Natural killer cell treated with Interleukin-12 subunit alpha and Interleukin-12 subunit beta and Interleukin-15 and Interleukin-18, amount 100 ng/mL, for 72 hours (primary cell): ENCODE data around the gene TCF19. TPM values are rescaled to one million over a fixed set of nuclear protein-coding genes. Genes with fewer than 3 reads are reported as not detected.

Experiments used
- ATAC-seq, 2 donors: fragments of 150-1000 bp; cut with Tn5 transposase in 1 of 2; sonication (Bioruptor Pico), chemical (Tn5 transposase) in 1 of 2; 2 replicates each; pipeline ENCODE4 v1.10.0; 2021
- DNase-seq: peaks from one replicate; pipeline ENCODE4 v3.0.0; 2022; ENCODE audit warnings: low spot score
- H3K27ac Mint-ChIP-seq, 2 donors: 1 replicate in 1 of 2; 2 replicates in 1 of 2; pipeline ENCODE4 v1.8.0; 2022; ENCODE audit warnings: mixed read lengths in 2 of 2, mild to moderate bottlenecking in 1 of 2, moderate library complexity in 1 of 2
- H3K27me3 Mint-ChIP-seq, 2 donors: 1 replicate in 1 of 2; 2 replicates in 1 of 2; pipeline ENCODE4 v1.8.0; 2022; ENCODE audit warnings: mixed read lengths in 2 of 2
- H3K36me3 Mint-ChIP-seq: one replicate; pipeline ENCODE4 v1.8.0; 2022; ENCODE audit warnings: mixed read lengths
- H3K4me1 Mint-ChIP-seq, 2 donors: 1 replicate in 1 of 2; 2 replicates in 1 of 2; pipeline ENCODE4 v1.8.0; 2022; ENCODE audit warnings: low read depth in 2 of 2, mixed read lengths in 2 of 2, mild to moderate bottlenecking in 1 of 2
- H3K4me3 Mint-ChIP-seq: one replicate; pipeline ENCODE4 v1.8.0; 2022; ENCODE audit warnings: mixed read lengths
- H3K9me3 Mint-ChIP-seq: 2 replicates; pipeline ENCODE4 v1.8.0; 2022; ENCODE audit warnings: mixed read lengths
- total RNA-seq, 2 donors: library from RNA; stranded (reverse); gene quantifications; one replicate each; pipeline ENCODE4 v1.2.3, GENCODE V29; 2022

The TCF19 gene
- total RNA-seq, 2 donors from 2014 or later = 59.0 to 96.5 TPM

GRCh38 chr6:31204751-31205145, 46.4 kb downstream of the TCF19 start:
- Mint-ChIP-seq H3K27ac (peak overlapping the region; percentile 97 to 99), H3K4me3 (peak overlapping the region; percentile 86), H3K9me3 (no peaks in the 10 kb centered on the region), H3K4me1 (peaks cover 38 to 53% of the 10 kb centered on the region in 2 donors), H3K36me3 (no peaks in the 10 kb centered on the region), H3K27me3 (no peaks in the 10 kb centered on the region)
- DNase-seq = no peak
- ATAC-seq = no peak

GRCh38 chr6:31205638-31206037, 47.2 kb downstream of the TCF19 start:
- Mint-ChIP-seq H3K27me3 (no peaks in the 10 kb centered on the region), H3K27ac (peak overlapping the region; percentile 64 to 83), H3K9me3 (no peaks in the 10 kb centered on the region), H3K4me1 (peaks cover 35 to 48% of the 10 kb centered on the region in 2 donors), H3K36me3 (no peaks in the 10 kb centered on the region), H3K4me3 (peak overlapping the region; percentile 68)
- DNase-seq (no peak), ATAC-seq (no peak)

- DNase-seq (no peak), ATAC-seq (no peak)
- Mint-ChIP-seq H3K27ac (no peak overlapping the region), H3K36me3 (no peaks in the 10 kb centered on the region), H3K4me3 (no peak overlapping the region), H3K27me3 (peaks cover 0 to 4% of the 10 kb centered on the region in 2 donors), H3K4me1 (peaks cover 17 to 26% of the 10 kb centered on the region in 2 donors), H3K9me3 (no peaks in the 10 kb centered on the region)
Observed at GRCh38 chr6:31208506-31208905, 50.1 kb downstream of the TCF19 start.

- H3K4me1 Mint-ChIP-seq = peaks cover 10 to 20% of the 10 kb centered on the region in 2 donors
- ATAC-seq (no peak), DNase-seq (no peak)
- no peak overlapping the region for H3K4me3 Mint-ChIP-seq
- H3K36me3 Mint-ChIP-seq = no peaks in the 10 kb centered on the region
- peaks cover 0 to 4% of the 10 kb centered on the region in 2 donors for H3K27me3 Mint-ChIP-seq
- no peaks in the 10 kb centered on the region for H3K9me3 Mint-ChIP-seq
- H3K27ac Mint-ChIP-seq = no peak overlapping the region
Observed at GRCh38 chr6:31209137-31209536, 50.7 kb downstream of the TCF19 start.

- Mint-ChIP-seq H3K36me3 (no peaks in the 10 kb centered on the region), H3K27ac (no peak overlapping the region), H3K4me3 (no peak overlapping the region), H3K9me3 (no peaks in the 10 kb centered on the region), H3K27me3 (peaks cover 0 to 4% of the 10 kb centered on the region in 2 donors), H3K4me1 (peaks cover 5 to 12% of the 10 kb centered on the region in 2 donors)
- ATAC-seq (no peak), DNase-seq (no peak)
Observed at GRCh38 chr6:31210123-31210522, 51.7 kb downstream of the TCF19 start.

- no peak overlapping the region for H3K27ac Mint-ChIP-seq
- DNase-seq (no peak), ATAC-seq (no peak)
- no peaks in the 10 kb centered on the region for H3K9me3 Mint-ChIP-seq
- peaks cover 0 to 4% of the 10 kb centered on the region in 2 donors for H3K27me3 Mint-ChIP-seq
- no peaks in the 10 kb centered on the region for H3K36me3 Mint-ChIP-seq
- H3K4me1 Mint-ChIP-seq = peaks cover under 1 to 8% of the 10 kb centered on the region in 2 donors
- no peak overlapping the region for H3K4me3 Mint-ChIP-seq
Observed at GRCh38 chr6:31210741-31211532, 52.5 kb downstream of the TCF19 start.

Other genes starting within 250 kb of the TCF19 start
- 10 to 100 TPM; 47.2 to 90.5 TPM for gene VARS2, start 244.4 kb upstream of the TCF19 start, total RNA-seq
- gene SFTA2, start 226.4 kb upstream of the TCF19 start, total RNA-seq = not detected
- gene MUCL3, start 217.6 kb upstream of the TCF19 start, total RNA-seq = not detected
- gene MUC21, start 174.9 kb upstream of the TCF19 start, total RNA-seq = not detected
- gene MUC22, start 148.1 kb upstream of the TCF19 start, total RNA-seq = not detected
- gene C6orf15, start 46.0 kb upstream of the TCF19 start, total RNA-seq = not detected
- not detected for gene PSORS1C1, start 43.8 kb upstream of the TCF19 start, total RNA-seq
- not detected for gene CDSN, start 38.1 kb upstream of the TCF19 start, total RNA-seq
- gene PSORS1C2, start 19.5 kb upstream of the TCF19 start, total RNA-seq = not detected
- gene CCHCR1, start 787 bp upstream of the TCF19 start, total RNA-seq = 10 to 100 TPM; 29.2 to 54.1 TPM
- under 1 TPM in 1 of 2 donors, not detected in 1; 0.21 TPM for gene POU5F1, start 12.1 kb downstream of the TCF19 start, total RNA-seq
- gene HLA-C, start 113.5 kb downstream of the TCF19 start, total RNA-seq = 1,000 to 10,000 TPM; 1,205 to 1,894 TPM
- gene HLA-B, start 198.6 kb downstream of the TCF19 start, total RNA-seq = 1,000 to 10,000 TPM; 3,852 to 7,384 TPM
- gene MICA, start 245.0 kb downstream of the TCF19 start, total RNA-seq = 10 to 100 TPM; 14.2 to 16.9 TPM